ENCODE measurements around the gene USP8.

- TF ChIP-seq CTCF (conservative IDR thresholded peaks at IDR 0.05; ENCODE audit: low read depth, low read length) (no peak), SMC3 (IDR thresholded peaks at IDR 0.05; ENCODE audit: low read depth, low read length) (no peak), CHD1 (IDR thresholded peaks at IDR 0.05; ENCODE audit: low read depth, low read length) (no peak), POLR2A (IDR thresholded peaks at IDR 0.05; ENCODE audit: low read depth, low read length) (no peak), MAFK (IDR thresholded peaks at IDR 0.05; ENCODE audit: low read depth, low read length) (no peak), ELK1 (IDR thresholded peaks at IDR 0.05; ENCODE audit: borderline replicate concordance, low read depth, low read length) (no peak)
These were observed 120.2 kb downstream of the USP8 start for GRCh38 chr15:50544368-50544767.
